H1 (cell line): ENCODE measurements around the gene TMPRSS13.

Experiments
- BRCA1 ChIP-seq: IDR thresholded peaks from 2 replicates; pipeline ENCODE4 v1.6.1; 2012; ENCODE audit warnings: low read depth, low read length, improper control_type of control experiment
- CEBPB ChIP-seq: IDR thresholded peaks from 2 replicates; pipeline ENCODE4 v1.6.1; 2012; ENCODE audit warnings: low read depth, low read length
- CTCF ChIP-seq, 3 experiments: IDR thresholded peaks; 1 replicate in 2 of 3; 2 replicates in 1 of 3; pipeline versions ENCODE4 v1.5.1 to v1.6.1; 2011; ENCODE audit warnings: low read length in 3 of 3, mild to moderate bottlenecking in 3 of 3, inconsistent platforms in 2 of 3, low read depth in 1 of 3, moderate library complexity in 1 of 3; ENCODE audit not compliant: insufficient read depth in 1 of 3; ENCODE audit errors: control extremely low read depth in 1 of 3
- EZH2 ChIP-seq: fragments of 200-600 bp; sonication (generic); IDR thresholded peaks from 2 replicates; pipeline ENCODE4 v1.7.1; 2012; ENCODE audit warnings: low read depth, mild to moderate bottlenecking, moderate library complexity, low read length, inconsistent platforms; ENCODE audit not compliant: severe bottlenecking
- POLR2A ChIP-seq, 2 experiments: IDR thresholded peaks; 1 replicate in 1 of 2; 2 replicates in 1 of 2; pipeline ENCODE4 v1.6.1; 2011; ENCODE audit warnings: low read depth in 2 of 2, low read length in 2 of 2, mild to moderate bottlenecking in 2 of 2; ENCODE audit errors: control extremely low read depth in 1 of 2
- RAD21 ChIP-seq, 2 experiments: IDR thresholded peaks in 1 of 2; conservative IDR thresholded peaks in 1 of 2; 2 replicates each; pipeline ENCODE4 v1.6.1; 2011; ENCODE audit warnings: low read depth in 2 of 2, low read length in 2 of 2, improper control_type of control experiment in 1 of 2, inconsistent platforms in 1 of 2, mild to moderate bottlenecking in 1 of 2, moderate library complexity in 1 of 2
- RFX5 ChIP-seq: IDR thresholded peaks from 2 replicates; pipeline ENCODE4 v1.6.1; 2011; ENCODE audit warnings: low read depth, low read length, improper control_type of control experiment, borderline replicate concordance
- RXRA ChIP-seq: IDR thresholded peaks from 2 replicates; pipeline ENCODE4 v1.6.1; 2011; ENCODE audit warnings: low read depth, mild to moderate bottlenecking, low read length, moderate library complexity; ENCODE audit not compliant: insufficient read depth
- SIN3A ChIP-seq, 2 experiments: IDR thresholded peaks in 1 of 2; conservative IDR thresholded peaks in 1 of 2; 2 replicates each; pipeline ENCODE4 v1.6.1; 2011 to 2012; ENCODE audit warnings: low read length in 2 of 2, improper control_type of control experiment in 1 of 2, low read depth in 1 of 2, mild to moderate bottlenecking in 1 of 2
- USF2 ChIP-seq: IDR thresholded peaks from 2 replicates; pipeline ENCODE4 v1.6.1; 2011; ENCODE audit warnings: low read length, improper control_type of control experiment
- ZNF274 ChIP-seq: IDR thresholded peaks from 2 replicates; pipeline ENCODE4 v1.7.0; 2012; ENCODE audit warnings: low read length, borderline replicate concordance; ENCODE audit errors: extremely low read depth

GRCh38 chr11:117869604-117870003 is 59.6 kb downstream of the TMPRSS13 start:
- TF ChIP-seq RAD21 (IDR thresholded peaks at IDR 0.05 in 1 of 2, conservative IDR thresholded peaks at IDR 0.05 in 1 of 2; ENCODE audit: low read depth in 2 of 2, low read length in 2 of 2) (no peak), CTCF (IDR thresholded peaks at IDR 0.05; ENCODE audit: control extremely low read depth in 1 of 3, insufficient read depth in 1 of 3, low read depth in 1 of 3, low read length in 3 of 3) (no peak), USF2 (no peak), POLR2A (IDR thresholded peaks at IDR 0.05; ENCODE audit: control extremely low read depth in 1 of 2, low read depth in 2 of 2, low read length in 2 of 2) (no peak), RXRA (no peak), SIN3A (conservative IDR thresholded peaks at IDR 0.05 in 1 of 2, IDR thresholded peaks at IDR 0.05 in 1 of 2; ENCODE audit: low read depth in 1 of 2, low read length in 2 of 2) (no peak), RFX5 (no peak), EZH2 (no peak), ZNF274 (no peak), BRCA1 (no peak), CEBPB (no peak)
